Measurements from ENCODE around the gene CYP27C1. TPM values are rescaled to one million over a fixed set of nuclear protein-coding genes. Genes with fewer than 3 reads are reported as not detected.

Gene CYP27C1
- total and polyA plus RNA-seq, 9 of the 15 experiments (the other 6 are each of a cell fraction or from before 2014, with no cell fraction given): not detected

- 0% methylated on average over 1 of the region's 1 CpG for WGBS (ENCODE audit: insufficient coverage, low coverage, missing lambda C conversion rate)
- TF ChIP-seq SNAPC5 (CRISPR knock-in tag; IDR thresholded peaks at IDR 0.05): no peak
- TF ChIP-seq ZNF584 (CRISPR knock-in tag; IDR thresholded peaks at IDR 0.05; ENCODE audit: low read depth): no peak
- no peak for TF ChIP-seq TAF15 (IDR thresholded peaks at IDR 0.05; ENCODE audit: low read depth, low read length)
- TF ChIP-seq ELF2 (CRISPR knock-in tag; IDR thresholded peaks at IDR 0.05): no peak
- TF ChIP-seq FUS (optimal IDR thresholded peaks at IDR 0.05; ENCODE audit: low read depth, low read length): no peak
- TF ChIP-seq SMARCC2 (IDR thresholded peaks at IDR 0.05; ENCODE audit: low read depth): no peak
- TF ChIP-seq TFE3 (CRISPR knock-in tag; IDR thresholded peaks at IDR 0.05): no peak
- TF ChIP-seq SOX6 (IDR thresholded peaks at IDR 0.05): no peak
- TF ChIP-seq CBX1 (IDR thresholded peaks at IDR 0.05; ENCODE audit: low read depth): no peak
- no peak for TF ChIP-seq ZNF57 (CRISPR knock-in tag; IDR thresholded peaks at IDR 0.05)
- TF ChIP-seq ZNF398 (CRISPR knock-in tag; IDR thresholded peaks at IDR 0.05): no peak
- no peak for TF ChIP-seq MLX (CRISPR knock-in tag; conservative IDR thresholded peaks at IDR 0.05)
- no peak for TF ChIP-seq NUFIP1 (IDR thresholded peaks at IDR 0.05; ENCODE audit: partially characterized antibody)
- DNase-seq (ENCODE audit: extremely low read depth in 1 of 4, low spot score in 3 of 4) (no peak), ATAC-seq (no peak), FAIRE-seq (no peak)
- Histone ChIP-seq H3K9me3 (replicated peaks; ENCODE audit: control insufficient read depth, insufficient read depth, low read depth, low read length) (no peaks in the 10 kb centered on the region), H2AFZ (ENCODE audit: low read depth, low read length) (no peak overlapping the region), H3K79me2 (ENCODE audit: control insufficient read depth, insufficient read depth, low read length) (no peaks in the 10 kb centered on the region), H3K27me3 (ENCODE audit: control insufficient read depth in 2 of 2, insufficient read depth in 2 of 2, low read length in 2 of 2) (no peaks in the 10 kb centered on the region; a peak in 1 of 5 replicates), H3K27ac (ENCODE audit: extremely low read depth, low read depth, low read length) (no peak overlapping the region), H3K4me2 (ENCODE audit: insufficient read depth, low read length) (no peak overlapping the region), H4K20me1 (replicated peaks; ENCODE audit: control insufficient read depth, insufficient read depth, low read length) (no peaks in the 10 kb centered on the region), H3K36me3 (ENCODE audit: control insufficient read depth, insufficient read depth, low read length) (no peaks in the 10 kb centered on the region), H3K4me1 (replicated peaks in 1 of 2; ENCODE audit: control insufficient read depth in 2 of 2, insufficient read depth in 2 of 2, low read length in 2 of 2) (no peaks in the 10 kb centered on the region), H3K9ac (ENCODE audit: insufficient read depth in 1 of 2, low read depth in 2 of 2, low read length in 2 of 2) (no peak overlapping the region), H3K9me1 (ENCODE audit: control insufficient read depth, insufficient read depth, low read length) (no peaks in the 10 kb centered on the region), H3K4me3 (no peak overlapping the region)
- POLR2A ChIA-PET: interaction anchor here (0.6 kb wide), 1 partner anchor 38 kb away, joined by 3 read pairs; no protein-coding TSS in a partner anchor
- no TSS peak for BruUV-seq (replicated peaks)
- CTCF ChIA-PET (ENCODE audit: low intra/inter-chr PET ratio): no interaction called here
- intact Hi-C loops (cut with micrococcal nuclease) (no loop called here), in situ Hi-C loops (cut with MboI) (no loop called here)
Measured at GRCh38 chr2:127239395-127239794, 19.3 kb upstream of the CYP27C1 start.
